Kidney epithelial cell (primary cell): ENCODE measurements around the gene RGS2. TPM values are rescaled to one million over a fixed set of nuclear protein-coding genes. Genes with fewer than 3 reads are reported as not detected.

ENCODE experiments used
- DNase-seq: peaks from one replicate; pipeline ENCODE4 v3.0.0-alpha.2; 2010; ENCODE audit warnings: low read depth
- H3K27me3 ChIP-seq: 2 replicates; pipeline ENCODE4 v1.6.0; 2011; ENCODE audit warnings: low read length; ENCODE audit not compliant: control insufficient read depth, insufficient read depth
- H3K36me3 ChIP-seq: 2 replicates; pipeline ENCODE4 v1.5.1; 2011; ENCODE audit warnings: low read length; ENCODE audit not compliant: control insufficient read depth, insufficient read depth
- H3K4me3 ChIP-seq: 2 replicates; pipeline ENCODE4 v1.5.1; 2011; ENCODE audit warnings: low read depth, mild to moderate bottlenecking, control low read depth, low read length
- total RNA-seq: library from RNA; depleted of rRNA; stranded (reverse); fragments of >200 nt; gene quantifications from 2 replicates; pipeline ENCODE4 v1.2.3, GENCODE V29; 2015
- TF ChIP-seq, protein P1 (sequence below): IDR thresholded peaks from 2 replicates; pipeline ENCODE4 v1.5.1; 2011; ENCODE audit warnings: mild to moderate bottlenecking, moderate library complexity, low read length, control low read depth, inconsistent platforms; ENCODE audit not compliant: insufficient read depth, poor library complexity, severe bottlenecking

RGS2 gene
- total RNA-seq, 1 donor from 2014 or later, result 1.9 TPM

- DNase-seq, result no peak
- no peaks in the 10 kb centered on the region for H3K36me3 ChIP-seq
- no peaks in the 10 kb centered on the region for H3K27me3 ChIP-seq
- TF ChIP-seq, protein P1, sequence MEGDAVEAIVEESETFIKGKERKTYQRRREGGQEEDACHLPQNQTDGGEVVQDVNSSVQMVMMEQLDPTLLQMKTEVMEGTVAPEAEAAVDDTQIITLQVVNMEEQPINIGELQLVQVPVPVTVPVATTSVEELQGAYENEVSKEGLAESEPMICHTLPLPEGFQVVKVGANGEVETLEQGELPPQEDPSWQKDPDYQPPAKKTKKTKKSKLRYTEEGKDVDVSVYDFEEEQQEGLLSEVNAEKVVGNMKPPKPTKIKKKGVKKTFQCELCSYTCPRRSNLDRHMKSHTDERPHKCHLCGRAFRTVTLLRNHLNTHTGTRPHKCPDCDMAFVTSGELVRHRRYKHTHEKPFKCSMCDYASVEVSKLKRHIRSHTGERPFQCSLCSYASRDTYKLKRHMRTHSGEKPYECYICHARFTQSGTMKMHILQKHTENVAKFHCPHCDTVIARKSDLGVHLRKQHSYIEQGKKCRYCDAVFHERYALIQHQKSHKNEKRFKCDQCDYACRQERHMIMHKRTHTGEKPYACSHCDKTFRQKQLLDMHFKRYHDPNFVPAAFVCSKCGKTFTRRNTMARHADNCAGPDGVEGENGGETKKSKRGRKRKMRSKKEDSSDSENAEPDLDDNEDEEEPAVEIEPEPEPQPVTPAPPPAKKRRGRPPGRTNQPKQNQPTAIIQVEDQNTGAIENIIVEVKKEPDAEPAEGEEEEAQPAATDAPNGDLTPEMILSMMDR, result no peak
- no peak overlapping the region for H3K4me3 ChIP-seq
Observed at GRCh38 chr1:192826791-192827546, 18.1 kb downstream of the RGS2 start.

DNA sequence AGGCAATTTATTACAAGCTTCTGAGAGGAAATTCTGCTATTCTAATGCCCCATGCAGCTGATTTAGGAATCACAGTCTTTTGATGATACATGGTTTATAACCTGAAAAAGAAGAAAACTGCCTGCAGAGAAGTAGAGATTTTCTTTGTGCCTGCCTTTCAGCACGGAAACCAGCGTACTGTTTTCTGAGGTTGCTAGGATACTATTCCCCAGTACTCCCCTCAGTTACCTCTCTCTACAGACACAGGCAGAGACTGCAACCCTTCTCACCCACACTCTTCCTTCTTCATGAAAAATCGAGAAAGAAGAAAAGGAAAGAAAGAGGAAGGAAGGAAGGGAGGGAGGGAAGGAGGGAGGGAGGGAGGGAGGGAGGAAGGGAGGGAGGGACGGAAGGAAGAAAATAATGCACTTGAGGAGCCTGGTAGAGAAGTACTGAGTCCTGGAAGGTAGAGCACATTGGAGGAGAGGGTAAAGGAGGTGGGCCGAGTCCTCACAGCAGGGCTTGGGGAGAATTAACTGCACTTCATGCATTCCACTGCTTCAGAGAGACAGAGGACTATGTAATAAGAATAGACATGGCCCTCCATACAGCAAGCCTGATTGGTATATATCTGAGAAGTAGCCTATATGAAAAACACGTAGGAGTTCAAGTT lies 21.9 kb downstream of the RGS2 start:
- H3K4me3 ChIP-seq, result no peak overlapping the region
- TF ChIP-seq, protein P1, result no peak

DNA sequence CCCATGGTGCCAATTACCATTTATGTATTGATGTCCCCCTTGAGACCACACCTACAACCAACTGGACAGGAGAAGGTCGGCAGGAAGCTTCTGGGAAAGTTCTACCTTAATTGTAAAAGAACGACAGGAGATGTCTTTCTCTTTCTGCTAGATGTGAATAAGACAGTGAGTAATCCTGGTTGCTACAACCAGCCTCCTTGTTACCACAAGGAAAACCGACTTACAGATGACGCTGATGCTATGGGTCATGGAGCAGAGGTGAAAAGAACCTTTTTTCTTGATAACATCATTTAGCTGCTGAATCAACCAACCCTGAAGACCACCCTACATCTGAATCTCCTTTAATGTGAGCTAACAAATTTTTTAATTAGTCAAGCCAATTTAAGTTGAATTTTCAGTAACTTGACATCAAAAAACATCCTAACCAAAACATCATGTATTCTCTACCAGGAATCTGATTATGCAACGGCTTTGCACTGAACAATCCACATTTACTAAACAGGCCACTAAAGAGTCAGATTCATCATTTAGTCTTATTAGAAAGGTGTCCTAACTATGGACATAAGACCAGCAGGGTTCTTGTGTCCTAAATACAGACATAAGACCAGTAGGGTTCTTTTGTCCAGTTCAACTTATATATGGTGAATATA lies 23.0 kb downstream of the RGS2 start:
- Histone ChIP-seq H3K27me3 (no peaks in the 10 kb centered on the region), H3K36me3 (no peaks in the 10 kb centered on the region), H3K4me3 (no peak overlapping the region)
- TF ChIP-seq, protein P1, result no peak
- peak; percentile 66 for DNase-seq

More for the DNA sequence above, 21.9 kb downstream of the RGS2 start:
- no peaks in the 10 kb centered on the region for H3K36me3 ChIP-seq
- no peaks in the 10 kb centered on the region for H3K27me3 ChIP-seq
- DNase-seq, result no peak

GRCh38 chr1:192832492-192832891 lies 23.7 kb downstream of the RGS2 start:
- H3K4me3 ChIP-seq, result no peak overlapping the region
- no peaks in the 10 kb centered on the region for H3K36me3 ChIP-seq
- TF ChIP-seq, protein P1, result no peak
- H3K27me3 ChIP-seq, result no peaks in the 10 kb centered on the region
- no peak for DNase-seq

GRCh38 chr1:192835116-192835515 lies 26.3 kb downstream of the RGS2 start:
- no peak overlapping the region for H3K4me3 ChIP-seq
- no peak for DNase-seq
- no peaks in the 10 kb centered on the region for H3K36me3 ChIP-seq
- TF ChIP-seq, protein P1, result no peak
- H3K27me3 ChIP-seq, result no peaks in the 10 kb centered on the region
